ENCODE measurements around the gene SRCAP. TPM values are rescaled to one million over a fixed set of nuclear protein-coding genes. Genes with fewer than 3 reads are reported as not detected.

Gene SRCAP
- total and polyA plus RNA-seq, 2 of the 8 experiments (the other 6 are each of a cell fraction or from before 2014, with no cell fraction given), result 5.5 to 54.3 TPM

GRCh38 chr16:30723725-30724355 is 24.9 kb downstream of the SRCAP start:
- no peak overlapping the region for H2BK5ac ChIP-seq (ENCODE audit: low read depth, low read length)

More at GRCh38 chr16:30723725-30724355, 24.9 kb downstream of the SRCAP start:
- H3K4me1 ChIP-seq (replicated peaks in 1 of 4; ENCODE audit: control insufficient read depth in 3 of 4, insufficient read depth in 4 of 4, low read length in 3 of 4), result peaks cover 0 to 3% (median 3%) of the 10 kb centered on the region in 4 experiments; a peak in 2 of 7 replicates
- no peak overlapping the region for H2AFZ ChIP-seq (ENCODE audit: low read length)
- DNase-seq (ENCODE audit: low read depth in 1 of 2, low spot score in 2 of 2), result no peak
- H4K5ac ChIP-seq (ENCODE audit: insufficient read length, low read depth, low read length), result no peak overlapping the region
- H2BK15ac ChIP-seq (ENCODE audit: low read length), result no peak overlapping the region
- H3K4me3 ChIP-seq (ENCODE audit: extremely low read depth in 1 of 4, insufficient read depth in 2 of 4, low read depth in 3 of 4, low read length in 4 of 4), result no peak overlapping the region
- no peak overlapping the region for H2AK5ac ChIP-seq (ENCODE audit: low read depth, low read length)
- H4K8ac ChIP-seq (ENCODE audit: extremely low read depth, insufficient read depth, low read length), result peak overlapping the region; percentile 35; the same call in 1 of the 2 replicates
- no peaks in the 10 kb centered on the region for H3K9me3 ChIP-seq (ENCODE audit: insufficient read depth in 2 of 2, low read depth in 1 of 2, low read length in 1 of 2)
- H2BK12ac ChIP-seq (ENCODE audit: low read depth, low read length), result no peak overlapping the region
- no peak overlapping the region for H3K27ac ChIP-seq (ENCODE audit: low read depth, low read length)
- H3K23me2 ChIP-seq (ENCODE audit: low read depth, low read length), result no peaks in the 10 kb centered on the region
- H3K79me2 ChIP-seq (ENCODE audit: control insufficient read depth in 1 of 2, insufficient read depth in 2 of 2, low read length in 2 of 2), result no peaks in the 10 kb centered on the region; a peak in 1 of 4 replicates
- H2BK120ac ChIP-seq (replicated peaks; ENCODE audit: low read depth, low read length), result no peak overlapping the region
- H3K23ac ChIP-seq (ENCODE audit: insufficient read length), result no peak overlapping the region
- no peak overlapping the region for H3K14ac ChIP-seq (ENCODE audit: insufficient read length)
- CTCF ChIA-PET (ENCODE audit: partially characterized antibody), result interaction anchor here (1.1 to 2.1 kb wide), 2 partner anchors 13 to 55 kb away, joined by 4 to 8 read pairs; no protein-coding TSS in a partner anchor
- TF ChIP-seq CREB1 (IDR thresholded peaks at IDR 0.05) (no peak), EGR1 (IDR thresholded peaks at IDR 0.05; ENCODE audit: borderline replicate concordance, low read depth, low read length) (no peak), MAFK (IDR thresholded peaks at IDR 0.05; ENCODE audit: low read depth, low read length) (no peak), CBX8 (IDR thresholded peaks at IDR 0.05; ENCODE audit: borderline replicate concordance, low read depth, low read length) (no peak), SUZ12 (IDR thresholded peaks at IDR 0.05; ENCODE audit: low read length) (no peak), SRF (IDR thresholded peaks at IDR 0.05; ENCODE audit: low read depth, low read length) (no peak), CTBP2 (IDR thresholded peaks at IDR 0.05; ENCODE audit: borderline replicate concordance, insufficient read depth, insufficient read length, low read length) (no peak), RBBP5 (IDR thresholded peaks at IDR 0.05; ENCODE audit: borderline replicate concordance, low read depth, low read length) (no peak), BACH1 (IDR thresholded peaks at IDR 0.05; ENCODE audit: low read length) (no peak)
- H4K20me1 ChIP-seq (replicated peaks in 1 of 2; ENCODE audit: control insufficient read depth in 1 of 2, insufficient read depth in 2 of 2, low read length in 2 of 2), result peaks cover 8 to 30% of the 10 kb centered on the region in 2 experiments
- no peak overlapping the region for H3K4me2 ChIP-seq (ENCODE audit: insufficient read depth in 1 of 2, low read depth in 2 of 2, low read length in 2 of 2)
- H3K27me3 ChIP-seq (replicated peaks in 1 of 4; ENCODE audit: control insufficient read depth in 3 of 4, extremely low read depth in 1 of 4, insufficient read depth in 3 of 4, low read length in 3 of 4), result no peaks in the 10 kb centered on the region
- H3K36me3 ChIP-seq (ENCODE audit: control insufficient read depth in 2 of 4, insufficient read depth in 4 of 4, low read length in 3 of 4), result peaks cover 35 to 63% (median 58%) of the 10 kb centered on the region in 4 experiments
- H3K4ac ChIP-seq (replicated peaks; ENCODE audit: insufficient read length, low read depth, low read length), result no peak overlapping the region
- H3K79me1 ChIP-seq (ENCODE audit: low read depth, low read length), result peaks cover 6% of the 10 kb centered on the region; the same call in 1 of the 2 replicates
- POLR2A ChIA-PET (ENCODE audit: partially characterized antibody), result interaction anchor here (1.1 to 6.8 kb wide), 9 partner anchors 9 to 54 kb away, joined by 3 to 80 read pairs (median 9); partner anchors contain the start of gene SRCAP
- no peak for FAIRE-seq
- H3K56ac ChIP-seq (replicated peaks; ENCODE audit: insufficient read length, low read depth, low read length), result no peak overlapping the region
- H3K9ac ChIP-seq (replicated peaks in 1 of 4; ENCODE audit: extremely low read depth in 1 of 4, low read depth in 3 of 4, low read length in 3 of 4), result no peak overlapping the region
- no peak overlapping the region for H3K18ac ChIP-seq (ENCODE audit: extremely low read depth, low read length)
- 95% methylated on average over 12 of the region's 12 CpGs; no CpG with 5 or more reads in 1 of the 2 experiments for WGBS, 2 experiments (ENCODE audit: extremely low coverage in 1 of 2, insufficient coverage in 1 of 2, insufficient read length in 1 of 2, insufficient replicate concordance in 2 of 2, low coverage in 1 of 2, low lambda C conversion rate in 2 of 2, missing lambda C conversion rate in 1 of 2)
- no peak overlapping the region for H4K91ac ChIP-seq (replicated peaks; ENCODE audit: insufficient read length, low read length)
- H2BK20ac ChIP-seq (ENCODE audit: low read length), result no peak overlapping the region

Measured in H1 (cell line).